ENCODE results near the gene SERBP1.
"Not testable (repeated sequence)": the region's sequence is repeated elsewhere in the genome, so short reads cannot be mapped to it uniquely, and the experiment has no call there.

SERBP1 gene

DNA sequence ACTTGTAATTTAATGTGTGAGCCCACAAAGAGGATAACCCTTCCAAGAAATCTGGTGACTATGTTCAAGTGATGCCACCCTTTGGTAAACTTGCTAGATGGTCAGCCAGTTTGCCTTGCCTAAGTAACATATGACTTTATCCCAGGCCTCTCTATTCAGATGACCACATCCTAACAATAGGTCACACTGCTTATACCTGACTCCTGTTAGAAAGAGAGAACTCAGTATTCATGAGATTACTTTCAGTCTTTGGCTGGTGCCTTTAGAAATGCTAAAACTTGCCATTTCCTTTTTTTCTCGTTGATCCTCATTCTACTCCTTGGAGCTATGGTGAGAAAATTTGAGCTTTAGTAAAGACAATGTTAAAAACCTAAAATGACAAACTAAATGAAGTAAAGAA is 28.5 kb upstream of the SERBP1 start:
- Mint-ChIP-seq H3K4me1 (ENCODE audit: low read depth) (no peaks in the 10 kb centered on the region), H3K27me3 (no peaks in the 10 kb centered on the region), H3K27ac (no peak overlapping the region), H3K9me3 (no peaks in the 10 kb centered on the region), H3K36me3 (ENCODE audit: low read depth) (no peaks in the 10 kb centered on the region), H3K4me3 (no peak overlapping the region)
- intact Hi-C loops (cut with micrococcal nuclease): no loop called here

DNA sequence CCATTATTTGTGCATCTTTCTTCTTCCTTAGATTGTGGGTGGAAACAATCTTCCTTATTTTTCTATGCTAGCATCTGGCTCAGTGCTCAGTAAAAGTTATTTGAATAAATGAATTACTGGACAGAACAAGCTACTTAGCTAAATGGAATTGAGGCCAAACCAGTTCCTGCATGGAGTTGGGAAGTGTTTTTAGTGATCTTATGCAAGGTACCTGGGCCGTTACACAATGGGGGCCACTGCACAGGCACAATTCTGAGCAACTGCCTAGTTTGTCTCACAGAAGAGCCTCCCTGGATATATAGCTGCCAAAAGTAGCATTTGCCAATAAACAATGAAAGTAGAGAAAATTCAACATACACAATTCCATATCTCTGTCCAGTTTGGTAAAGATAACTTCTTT is 27.0 kb upstream of the SERBP1 start:
- Mint-ChIP-seq H3K27me3 (no peaks in the 10 kb centered on the region), H3K27ac (no peak overlapping the region), H3K4me1 (ENCODE audit: low read depth) (no peaks in the 10 kb centered on the region), H3K9me3 (no peaks in the 10 kb centered on the region), H3K4me3 (no peak overlapping the region), H3K36me3 (ENCODE audit: low read depth) (no peaks in the 10 kb centered on the region)
- intact Hi-C loops (cut with micrococcal nuclease): no loop called here

DNA sequence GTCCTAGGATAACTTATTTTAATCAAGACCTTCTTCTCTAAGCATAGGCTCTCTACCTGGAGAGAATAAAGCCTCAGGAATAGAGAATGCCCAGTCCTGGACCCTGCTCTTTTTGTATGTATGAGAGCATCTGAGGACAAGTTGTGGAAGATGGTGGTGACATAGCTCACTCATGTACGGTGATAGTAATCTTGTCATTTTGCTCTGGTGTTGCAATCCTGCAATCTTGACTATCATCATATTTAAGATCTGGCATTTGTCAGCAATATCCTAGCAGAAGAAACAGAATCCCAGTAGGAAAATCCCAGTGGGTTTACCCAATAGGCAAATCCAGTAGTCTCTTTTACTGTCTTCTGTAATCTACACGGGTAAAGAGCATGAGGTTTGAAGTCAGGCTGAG is 21.6 kb upstream of the SERBP1 start:
- H3K9me3 Mint-ChIP-seq: no peaks in the 10 kb centered on the region

GRCh38 chr1:67451356-67451755 is 21.2 kb upstream of the SERBP1 start:
- no peak overlapping the region for H3K27ac Mint-ChIP-seq
- H3K9me3 Mint-ChIP-seq: no peaks in the 10 kb centered on the region
- H3K27me3 Mint-ChIP-seq: no peaks in the 10 kb centered on the region
- no peak overlapping the region for H3K4me3 Mint-ChIP-seq
- H3K36me3 Mint-ChIP-seq (ENCODE audit: low read depth): no peaks in the 10 kb centered on the region
- intact Hi-C loops (cut with micrococcal nuclease): no loop called here
- peaks cover 5% of the 10 kb centered on the region for H3K4me1 Mint-ChIP-seq (ENCODE audit: low read depth)

More for the DNA sequence above, 21.6 kb upstream of the SERBP1 start:
- Mint-ChIP-seq H3K36me3 (ENCODE audit: low read depth) (no peaks in the 10 kb centered on the region), H3K27me3 (no peaks in the 10 kb centered on the region), H3K4me3 (no peak overlapping the region), H3K4me1 (ENCODE audit: low read depth) (peaks cover 5% of the 10 kb centered on the region), H3K27ac (no peak overlapping the region)
- intact Hi-C loops (cut with micrococcal nuclease): no loop called here

GRCh38 chr1:67446893-67447292 is 16.7 kb upstream of the SERBP1 start:
- Mint-ChIP-seq H3K4me1 (ENCODE audit: low read depth) (peaks cover 17% of the 10 kb centered on the region), H3K4me3 (no peak overlapping the region), H3K27me3 (no peaks in the 10 kb centered on the region), H3K36me3 (ENCODE audit: low read depth) (no peaks in the 10 kb centered on the region), H3K27ac (no peak overlapping the region), H3K9me3 (no peaks in the 10 kb centered on the region)
- intact Hi-C loops (cut with micrococcal nuclease): no loop called here

DNA sequence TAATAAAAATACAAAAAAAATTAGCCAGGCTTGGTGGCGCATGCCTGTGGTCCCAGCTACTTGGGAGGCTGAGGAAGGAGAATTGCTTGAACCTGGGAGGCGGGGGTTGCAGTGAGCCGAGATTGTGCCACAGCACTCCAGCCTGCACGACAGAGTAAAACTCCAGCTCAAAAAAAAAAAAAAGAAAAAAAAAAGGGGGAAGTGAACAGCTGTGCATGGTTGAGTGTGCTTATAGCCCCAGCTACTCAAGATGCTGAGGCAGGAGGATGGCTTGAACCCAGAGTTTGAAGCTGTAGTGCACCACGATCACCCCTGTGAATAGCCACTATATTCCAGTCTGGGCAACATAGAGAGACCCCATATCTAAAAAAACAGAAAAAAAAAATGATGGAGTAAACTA is 15.8 kb upstream of the SERBP1 start:
- H3K4me3 Mint-ChIP-seq; H3K9me3 Mint-ChIP-seq; H3K36me3 Mint-ChIP-seq (ENCODE audit: low read depth); intact Hi-C loops (cut with micrococcal nuclease); H3K27ac Mint-ChIP-seq; H3K27me3 Mint-ChIP-seq: not testable (repeated sequence)
- peaks cover 17% of the 10 kb centered on the region for H3K4me1 Mint-ChIP-seq (ENCODE audit: low read depth)

GRCh38 chr1:67441739-67442281 is 11.6 kb upstream of the SERBP1 start:
- H3K4me3 Mint-ChIP-seq: no peak overlapping the region
- no peaks in the 10 kb centered on the region for H3K36me3 Mint-ChIP-seq (ENCODE audit: low read depth)
- H3K4me1 Mint-ChIP-seq (ENCODE audit: low read depth): peaks cover 23% of the 10 kb centered on the region
- no peak overlapping the region for H3K27ac Mint-ChIP-seq
- no peaks in the 10 kb centered on the region for H3K27me3 Mint-ChIP-seq
- H3K9me3 Mint-ChIP-seq: no peaks in the 10 kb centered on the region
- intact Hi-C loops (cut with micrococcal nuclease): no loop called here

DNA sequence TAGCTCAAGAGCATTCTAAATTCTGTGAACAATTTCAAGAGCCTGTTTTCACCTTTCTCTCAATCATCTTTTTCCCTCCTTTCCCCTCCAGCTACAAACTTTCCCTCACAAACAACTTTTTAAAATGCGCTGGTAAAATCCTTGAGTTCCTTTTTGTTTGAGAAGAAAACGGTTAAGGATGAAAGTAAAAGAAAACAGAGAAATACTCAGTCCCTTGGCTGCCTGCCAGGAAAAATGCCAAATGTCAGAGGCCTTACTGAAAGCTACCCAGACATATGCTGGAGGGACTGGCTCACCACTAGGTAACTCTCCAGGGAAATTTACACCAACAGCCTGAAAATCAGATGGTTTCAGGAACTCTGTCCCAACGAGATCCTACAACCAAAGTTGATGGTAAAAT is 11.0 kb upstream of the SERBP1 start:
- Mint-ChIP-seq H3K36me3 (ENCODE audit: low read depth) (no peaks in the 10 kb centered on the region), H3K4me1 (ENCODE audit: low read depth) (peaks cover 26% of the 10 kb centered on the region), H3K4me3 (no peak overlapping the region), H3K27me3 (no peaks in the 10 kb centered on the region), H3K27ac (no peak overlapping the region), H3K9me3 (no peaks in the 10 kb centered on the region)
- intact Hi-C loops (cut with micrococcal nuclease): no loop called here

DNA sequence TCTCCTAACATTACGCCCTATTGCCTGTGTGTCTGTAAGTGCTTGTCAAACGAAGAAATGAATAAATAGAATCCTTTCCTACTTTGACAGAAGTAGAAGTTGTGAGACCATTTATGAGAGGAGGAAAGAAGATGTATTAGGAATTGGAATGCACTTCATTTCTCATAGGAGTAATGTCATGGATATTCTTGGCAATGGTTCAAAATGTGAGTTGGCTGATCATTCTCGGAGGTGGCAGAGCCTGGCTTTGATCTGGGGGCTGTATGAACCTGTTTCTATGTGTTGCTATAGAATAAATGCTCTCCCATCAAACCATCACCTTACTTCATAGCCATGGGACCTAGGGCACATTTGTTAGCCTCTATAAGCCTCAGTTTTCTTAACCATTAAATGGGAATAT is 10.1 kb upstream of the SERBP1 start:
- peaks cover 19% of the 10 kb centered on the region for H3K4me1 Mint-ChIP-seq (ENCODE audit: low read depth)
- no peak overlapping the region for H3K27ac Mint-ChIP-seq
- intact Hi-C loops (cut with micrococcal nuclease): no loop called here
- H3K36me3 Mint-ChIP-seq (ENCODE audit: low read depth): no peaks in the 10 kb centered on the region
- no peak overlapping the region for H3K4me3 Mint-ChIP-seq
- H3K27me3 Mint-ChIP-seq: no peaks in the 10 kb centered on the region
- H3K9me3 Mint-ChIP-seq: no peaks in the 10 kb centered on the region

GRCh38 chr1:67439277-67440029 is 9.3 kb upstream of the SERBP1 start:
- H3K27me3 Mint-ChIP-seq: no peaks in the 10 kb centered on the region
- no peaks in the 10 kb centered on the region for H3K36me3 Mint-ChIP-seq (ENCODE audit: low read depth)
- H3K27ac Mint-ChIP-seq: no peak overlapping the region
- peaks cover 28% of the 10 kb centered on the region for H3K4me1 Mint-ChIP-seq (ENCODE audit: low read depth)
- no peak overlapping the region for H3K4me3 Mint-ChIP-seq
- H3K9me3 Mint-ChIP-seq: no peaks in the 10 kb centered on the region
- intact Hi-C loops (cut with micrococcal nuclease): loop anchor here (10.0 kb wide), 1 partner anchor 385 kb away; the partner anchor contains the start of gene SLC35D1

GRCh38 chr1:67437961-67438360 is 7.8 kb upstream of the SERBP1 start:
- intact Hi-C loops (cut with micrococcal nuclease): loop anchor here (10.0 kb wide), 1 partner anchor 383 kb away; the partner anchor contains the start of gene SLC35D1
- Mint-ChIP-seq H3K27me3 (no peaks in the 10 kb centered on the region), H3K4me1 (ENCODE audit: low read depth) (peaks cover 43% of the 10 kb centered on the region), H3K36me3 (ENCODE audit: low read depth) (no peaks in the 10 kb centered on the region), H3K9me3 (no peaks in the 10 kb centered on the region), H3K27ac (no peak overlapping the region), H3K4me3 (no peak overlapping the region)

GRCh38 chr1:67436511-67437055 is 6.4 kb upstream of the SERBP1 start:
- peaks cover 45% of the 10 kb centered on the region for H3K4me1 Mint-ChIP-seq (ENCODE audit: low read depth)
- no peaks in the 10 kb centered on the region for H3K36me3 Mint-ChIP-seq (ENCODE audit: low read depth)
- intact Hi-C loops (cut with micrococcal nuclease): loop anchor here (10.0 kb wide), 1 partner anchor 382 kb away; the partner anchor contains the start of gene SLC35D1
- peak overlapping the region; percentile 14 for H3K27ac Mint-ChIP-seq
- H3K4me3 Mint-ChIP-seq: no peak overlapping the region
- no peaks in the 10 kb centered on the region for H3K9me3 Mint-ChIP-seq
- H3K27me3 Mint-ChIP-seq: no peaks in the 10 kb centered on the region

DNA sequence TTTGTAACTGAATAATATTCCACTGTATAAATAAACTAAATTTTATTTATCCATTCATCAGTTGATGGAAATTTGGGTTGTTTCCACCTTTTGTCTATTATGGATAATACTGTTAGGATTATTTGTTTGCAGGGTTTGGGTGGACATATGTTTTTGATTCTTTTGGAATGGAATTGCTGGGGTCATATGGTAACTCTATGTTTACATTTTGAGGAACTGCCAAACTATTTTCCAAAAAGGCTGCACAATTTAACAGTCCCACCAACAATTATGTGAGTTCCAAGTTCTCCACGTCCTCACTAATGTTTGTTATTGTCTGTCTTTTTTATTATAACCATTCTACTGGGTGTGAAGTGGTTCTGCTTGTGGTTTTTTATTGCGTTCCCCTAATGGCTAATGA is 4.3 kb upstream of the SERBP1 start:
- H3K9me3 Mint-ChIP-seq: no peaks in the 10 kb centered on the region
- H3K4me1 Mint-ChIP-seq (ENCODE audit: low read depth): peaks cover 43% of the 10 kb centered on the region
- H3K27me3 Mint-ChIP-seq: no peaks in the 10 kb centered on the region
- no peak overlapping the region for H3K4me3 Mint-ChIP-seq
- intact Hi-C loops (cut with micrococcal nuclease): loop anchor here (5.0 to 10.0 kb wide), 2 partner anchors 248 to 380 kb away; partner anchors contain the start of gene SLC35D1
- H3K36me3 Mint-ChIP-seq (ENCODE audit: low read depth): peaks cover 17% of the 10 kb centered on the region
- H3K27ac Mint-ChIP-seq: peak overlapping the region; percentile 18

GRCh38 chr1:67433837-67434236 is 3.6 kb upstream of the SERBP1 start:
- no peaks in the 10 kb centered on the region for H3K27me3 Mint-ChIP-seq
- H3K4me1 Mint-ChIP-seq (ENCODE audit: low read depth): peaks cover 43% of the 10 kb centered on the region
- H3K36me3 Mint-ChIP-seq (ENCODE audit: low read depth): peaks cover 23% of the 10 kb centered on the region
- peak overlapping the region; percentile 18 for H3K27ac Mint-ChIP-seq
- intact Hi-C loops (cut with micrococcal nuclease): loop anchor here (5.0 to 10.0 kb wide), 2 partner anchors 248 to 379 kb away; partner anchors contain the start of gene SLC35D1
- H3K9me3 Mint-ChIP-seq: no peaks in the 10 kb centered on the region
- no peak overlapping the region for H3K4me3 Mint-ChIP-seq

Measured in dendritic cell treated with granulocyte-macrophage colony-stimulating factor and Interleukin-4, amounts not matched to agents 40 ng/mL and 50 ng/mL, for 4 days (primary cell).